Central memory CD8-positive, alpha-beta T cell (primary cell): Measurements from ENCODE around the gene CDC42EP4.
"Not testable (repeated sequence)": the region's sequence is repeated elsewhere in the genome, so short reads cannot be mapped to it uniquely, and the experiment has no call there.

Experiments used
- ATAC-seq: fragments of 150-1000 bp; cut with Tn5 transposase; replicated peaks from 2 replicates; pipeline ENCODE4 v1.10.0; 2022; ENCODE audit warnings: mild to moderate bottlenecking, moderate FRiP score, moderate number of reproducible peaks; ENCODE audit not compliant: poor library complexity, severe bottlenecking; ENCODE audit errors: extremely low read depth
- DNase-seq, 2 donors: peaks; one replicate each; pipeline ENCODE4 v3.0.0; 2021; ENCODE audit warnings: low spot score in 2 of 2
- H3K27ac Mint-ChIP-seq: one replicate; pipeline ENCODE4 v1.8.0; 2022; ENCODE audit warnings: low read depth, mild to moderate bottlenecking, moderate library complexity, mixed read lengths
- H3K27me3 Mint-ChIP-seq: one replicate; pipeline ENCODE4 v1.8.0; 2022; ENCODE audit warnings: mixed read lengths
- H3K36me3 Mint-ChIP-seq: one replicate; pipeline ENCODE4 v1.8.0; 2022; ENCODE audit warnings: mild to moderate bottlenecking, moderate library complexity, mixed read lengths; ENCODE audit not compliant: insufficient read depth
- H3K4me1 Mint-ChIP-seq: one replicate; pipeline ENCODE4 v1.8.0; 2022; ENCODE audit warnings: mixed read lengths
- H3K4me3 Mint-ChIP-seq: one replicate; pipeline ENCODE4 v1.8.0; 2022; ENCODE audit warnings: mild to moderate bottlenecking, moderate library complexity, mixed read lengths
- H3K9me3 Mint-ChIP-seq: one replicate; pipeline ENCODE4 v1.8.0; 2022; ENCODE audit warnings: mixed read lengths

CDC42EP4 gene

DNA sequence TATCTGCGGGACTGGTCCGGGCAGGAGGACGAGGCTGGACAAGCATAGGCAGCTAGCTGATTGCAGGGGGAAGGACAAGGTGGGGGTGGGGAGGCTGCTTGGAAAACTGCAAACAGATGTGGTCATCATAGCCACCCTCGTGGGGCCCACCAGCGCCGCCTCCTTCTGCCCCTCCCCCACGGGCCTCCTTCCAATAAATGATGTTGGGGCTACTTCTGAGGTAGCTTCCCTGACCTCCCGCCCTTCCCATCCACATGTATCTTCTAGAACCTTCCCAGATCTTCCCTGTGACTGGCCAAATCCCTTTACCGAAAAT, 12.3 kb upstream of the CDC42EP4 start:
- DNase-seq, result no peak
- H3K4me1 Mint-ChIP-seq, result no peaks in the 10 kb centered on the region
- no peak overlapping the region for H3K27ac Mint-ChIP-seq
- ATAC-seq, result no peak
- no peak overlapping the region for H3K4me3 Mint-ChIP-seq
- H3K36me3 Mint-ChIP-seq, result no peaks in the 10 kb centered on the region
- H3K9me3 Mint-ChIP-seq, result no peaks in the 10 kb centered on the region
- peaks cover 41% of the 10 kb centered on the region for H3K27me3 Mint-ChIP-seq

DNA sequence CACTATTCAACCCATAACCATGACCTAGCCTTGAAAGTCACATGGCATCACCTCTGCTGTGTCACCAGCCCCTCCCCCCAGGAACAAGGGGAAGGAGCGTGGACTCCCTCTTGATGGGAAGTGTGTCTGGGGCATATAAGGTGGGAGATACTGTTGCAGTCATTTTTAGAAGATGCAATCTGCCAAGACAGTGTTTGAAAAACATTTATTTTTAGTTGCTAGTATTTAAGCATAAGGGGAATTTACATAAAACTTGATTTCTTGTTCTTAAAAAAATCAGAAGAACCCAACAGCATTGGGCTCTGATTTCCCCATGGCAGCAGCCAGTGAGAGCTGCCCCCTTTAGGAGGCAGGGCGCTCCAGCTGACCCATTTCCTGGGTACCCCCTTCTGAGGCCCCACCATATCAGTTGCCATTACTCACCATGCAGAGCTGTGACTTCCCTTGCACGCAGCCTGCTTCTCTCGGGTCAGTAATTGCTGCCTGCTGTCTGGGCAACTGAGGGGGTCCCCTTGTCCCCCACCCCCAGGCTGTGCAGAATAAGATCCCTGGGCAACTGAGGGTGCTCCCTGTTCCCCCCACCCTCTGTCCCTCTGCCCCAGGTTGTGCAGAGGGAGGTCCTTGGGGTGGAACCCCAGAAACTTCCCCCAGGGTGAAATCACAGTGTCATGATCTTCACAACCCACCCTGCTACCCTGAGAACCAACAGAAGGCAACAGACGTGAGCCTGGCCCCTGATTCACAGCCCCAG, 11.8 kb upstream of the CDC42EP4 start:
- H3K4me3 Mint-ChIP-seq, result no peak overlapping the region
- peaks cover 36% of the 10 kb centered on the region for H3K27me3 Mint-ChIP-seq
- H3K4me1 Mint-ChIP-seq, result no peaks in the 10 kb centered on the region
- ATAC-seq, result no peak
- DNase-seq, result no peak
- no peaks in the 10 kb centered on the region for H3K36me3 Mint-ChIP-seq
- H3K9me3 Mint-ChIP-seq, result no peaks in the 10 kb centered on the region
- no peak overlapping the region for H3K27ac Mint-ChIP-seq

DNA sequence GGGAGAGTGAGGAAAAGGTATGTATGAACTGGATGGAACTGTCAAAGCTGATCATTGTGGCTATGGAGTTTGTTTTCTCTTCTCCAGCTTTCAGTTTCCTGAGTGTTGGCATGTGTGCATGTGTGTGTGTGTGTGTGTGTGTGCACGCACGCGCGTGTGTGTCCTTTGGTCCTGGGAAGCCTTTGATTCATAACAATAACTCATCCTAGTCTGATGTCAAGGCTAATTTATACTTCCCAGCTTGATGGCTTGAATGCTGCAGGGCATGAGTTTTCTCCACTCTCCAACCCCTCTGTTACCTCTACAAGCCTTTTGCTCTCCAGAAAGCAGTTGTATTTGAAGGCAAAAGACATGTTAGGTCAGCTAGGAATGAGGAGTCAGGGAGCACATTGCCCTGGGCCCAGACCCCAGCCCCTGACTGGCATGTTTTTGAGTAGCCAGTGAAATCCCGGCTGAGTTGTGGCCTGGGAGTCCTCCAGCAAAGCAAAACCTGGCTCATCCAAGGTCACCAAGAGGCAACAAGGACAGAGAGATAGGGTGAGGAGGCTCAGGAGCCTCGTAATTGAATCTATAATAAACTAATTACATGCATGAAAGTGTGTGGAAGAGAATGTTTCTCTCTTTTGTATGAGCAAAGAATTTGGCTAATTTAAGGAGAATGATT, 8.9 kb upstream of the CDC42EP4 start:
- H3K36me3 Mint-ChIP-seq, result no peaks in the 10 kb centered on the region
- no peak overlapping the region for H3K4me3 Mint-ChIP-seq
- no peak for DNase-seq
- no peaks in the 10 kb centered on the region for H3K9me3 Mint-ChIP-seq
- H3K27me3 Mint-ChIP-seq, result peaks cover 20% of the 10 kb centered on the region
- no peak for ATAC-seq
- no peaks in the 10 kb centered on the region for H3K4me1 Mint-ChIP-seq
- H3K27ac Mint-ChIP-seq, result no peak overlapping the region

DNA sequence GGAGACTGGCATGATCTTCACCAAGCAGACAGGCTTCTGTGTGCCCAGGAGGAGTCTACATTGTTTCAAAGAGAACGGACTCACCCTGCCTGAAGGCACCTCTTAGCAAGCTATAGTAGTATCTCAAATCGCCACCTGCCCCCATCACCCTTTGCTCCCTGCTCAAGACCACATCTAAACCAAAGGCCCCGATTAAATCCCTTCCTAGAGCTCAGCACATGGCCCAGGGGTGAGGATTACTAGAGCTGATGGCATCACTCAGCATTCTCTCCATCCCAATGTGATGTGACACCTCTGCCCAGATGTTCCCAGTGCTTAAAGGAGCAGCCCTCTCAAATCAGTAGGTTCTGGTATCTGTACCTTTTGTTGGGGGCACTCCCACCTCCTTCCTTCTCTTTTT, 8.0 kb upstream of the CDC42EP4 start:
- peaks cover 5% of the 10 kb centered on the region for H3K4me1 Mint-ChIP-seq
- H3K36me3 Mint-ChIP-seq, result no peaks in the 10 kb centered on the region

DNA sequence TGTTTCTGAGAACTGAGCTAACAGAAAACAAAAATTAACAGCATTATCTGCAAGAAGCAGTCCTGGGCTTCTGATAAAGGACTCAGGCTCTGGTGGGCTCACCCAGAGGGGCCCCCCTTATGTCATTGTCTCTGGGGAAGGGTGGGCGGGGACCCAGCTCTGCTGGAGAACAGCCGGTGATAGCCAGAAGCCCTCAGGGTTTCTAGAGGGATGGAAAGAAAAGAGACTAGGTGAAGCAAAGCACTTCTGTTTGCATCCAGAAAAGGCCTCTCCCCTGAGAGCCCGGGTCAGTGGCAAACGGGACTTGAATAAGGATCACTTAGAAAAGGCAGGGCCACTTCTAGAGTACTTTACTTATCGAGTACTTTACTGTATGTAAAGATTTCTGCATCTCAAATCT, 7.0 kb upstream of the CDC42EP4 start:
- Mint-ChIP-seq H3K4me3 (no peak overlapping the region), H3K27ac (no peak overlapping the region), H3K36me3 (no peaks in the 10 kb centered on the region)

More for the DNA sequence above, 8.0 kb upstream of the CDC42EP4 start:
- Mint-ChIP-seq H3K4me3 (no peak overlapping the region), H3K9me3 (no peaks in the 10 kb centered on the region), H3K27ac (no peak overlapping the region), H3K27me3 (peaks cover 10% of the 10 kb centered on the region)
- DNase-seq (no peak), ATAC-seq (no peak)

DNA sequence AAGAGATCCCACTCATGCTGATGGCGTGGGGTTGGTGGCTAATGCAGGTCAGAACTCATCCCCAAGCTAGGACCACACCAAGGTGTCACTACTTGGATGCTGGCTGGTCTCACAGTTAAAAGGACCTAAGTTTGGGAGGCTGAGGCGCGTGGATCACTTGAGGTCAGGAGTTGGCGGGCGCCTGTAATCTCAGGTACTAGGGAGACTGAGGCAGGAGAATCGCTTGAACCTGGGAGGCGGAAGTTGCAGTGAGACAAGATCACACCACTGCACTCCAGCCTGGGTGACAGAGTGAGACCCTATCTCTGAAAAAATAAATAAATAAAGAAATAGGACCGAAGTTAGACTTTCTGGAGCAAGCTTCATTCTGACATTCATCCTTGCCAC, 6.6 kb upstream of the CDC42EP4 start:
- ATAC-seq (no peak), DNase-seq (no peak)
- Mint-ChIP-seq H3K27me3 (no peaks in the 10 kb centered on the region), H3K4me3 (no peak overlapping the region), H3K36me3 (no peaks in the 10 kb centered on the region), H3K4me1 (peaks cover 5% of the 10 kb centered on the region), H3K9me3 (no peaks in the 10 kb centered on the region), H3K27ac (no peak overlapping the region)

More for the DNA sequence above, 7.0 kb upstream of the CDC42EP4 start:
- H3K4me1 Mint-ChIP-seq, result peaks cover 5% of the 10 kb centered on the region
- DNase-seq (no peak), ATAC-seq (no peak)
- no peaks in the 10 kb centered on the region for H3K9me3 Mint-ChIP-seq
- H3K27me3 Mint-ChIP-seq, result peaks cover under 1% of the 10 kb centered on the region

DNA sequence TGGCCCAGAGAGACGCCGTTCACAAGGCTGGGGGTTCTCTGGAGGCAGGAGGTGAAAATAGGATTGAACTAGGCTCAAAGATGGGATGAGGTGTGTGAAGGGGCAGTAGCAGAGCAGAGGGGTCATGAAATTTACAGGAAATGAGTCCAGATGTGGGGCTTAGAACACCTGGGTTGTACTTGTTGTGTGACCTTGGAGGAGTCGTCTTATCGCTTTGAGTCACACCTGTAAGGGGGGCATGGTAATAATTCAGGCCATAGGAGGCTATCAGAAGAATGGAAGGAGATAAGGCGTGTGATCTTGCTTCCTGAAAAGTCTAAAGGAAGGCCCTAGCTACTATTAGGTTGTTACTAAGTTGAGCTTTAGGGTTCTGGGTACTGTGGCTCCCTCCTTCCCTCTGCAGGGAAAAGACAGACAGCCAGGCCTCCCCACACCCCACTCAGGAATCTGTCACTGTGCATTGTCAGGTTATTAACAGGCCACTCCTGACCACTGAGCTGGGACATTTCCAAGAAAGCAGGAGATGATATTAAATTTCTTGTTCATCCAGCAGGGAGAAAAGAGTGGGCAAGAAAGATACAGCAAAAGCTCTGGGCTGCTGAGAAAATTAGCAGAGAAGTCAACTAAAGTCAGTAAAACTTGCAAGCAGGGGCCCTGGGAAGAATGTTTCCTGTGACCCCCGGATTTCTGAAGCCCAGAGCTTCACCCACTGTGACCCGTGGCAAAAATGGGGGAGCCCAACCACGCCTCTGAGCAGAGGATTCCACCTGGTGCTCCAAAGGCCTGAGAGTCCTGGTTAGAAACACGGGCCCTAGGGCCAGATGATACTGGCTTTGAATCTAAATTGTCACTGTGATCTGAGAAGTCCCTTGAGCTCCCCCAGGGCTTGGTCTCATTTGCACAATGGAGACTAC, 6.0 kb upstream of the CDC42EP4 start:
- peaks cover 5% of the 10 kb centered on the region for H3K4me1 Mint-ChIP-seq
- no peaks in the 10 kb centered on the region for H3K27me3 Mint-ChIP-seq
- no peak overlapping the region for H3K27ac Mint-ChIP-seq
- no peaks in the 10 kb centered on the region for H3K36me3 Mint-ChIP-seq
- DNase-seq, result no peak
- no peak for ATAC-seq
- H3K9me3 Mint-ChIP-seq, result no peaks in the 10 kb centered on the region
- H3K4me3 Mint-ChIP-seq, result no peak overlapping the region

DNA sequence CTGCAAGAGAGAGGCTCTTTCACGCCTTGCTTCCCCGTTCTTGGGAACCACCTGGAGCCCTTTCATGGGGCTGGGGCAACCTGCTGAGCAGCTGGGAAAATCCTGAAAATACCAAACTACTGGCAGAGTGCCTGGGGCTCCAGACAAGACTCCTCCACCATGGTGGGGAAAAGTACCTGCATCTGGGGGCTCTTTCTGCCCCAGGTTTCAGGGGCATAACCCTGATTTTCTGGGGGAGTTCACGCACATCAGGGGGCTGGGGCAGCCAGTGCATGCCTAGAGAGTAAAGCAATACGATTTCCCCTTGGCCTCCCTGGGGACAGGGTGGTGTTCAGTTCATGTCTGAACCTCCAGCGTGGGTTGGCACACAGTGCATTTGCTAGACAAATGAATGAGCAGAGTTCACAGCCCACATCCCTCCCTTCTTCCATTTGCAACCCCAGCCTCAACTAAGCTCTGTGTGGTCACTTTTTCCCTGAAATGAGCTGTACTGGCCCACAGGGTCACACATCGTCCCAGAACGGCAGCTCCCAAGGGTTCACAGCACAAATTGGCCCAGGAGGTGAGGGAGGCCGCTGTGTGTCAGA, 5.2 kb upstream of the CDC42EP4 start:
- peaks cover 5% of the 10 kb centered on the region for H3K4me1 Mint-ChIP-seq
- no peaks in the 10 kb centered on the region for H3K9me3 Mint-ChIP-seq
- ATAC-seq, result no peak
- no peak for DNase-seq
- no peaks in the 10 kb centered on the region for H3K36me3 Mint-ChIP-seq
- no peak overlapping the region for H3K27ac Mint-ChIP-seq
- H3K27me3 Mint-ChIP-seq, result no peaks in the 10 kb centered on the region
- no peak overlapping the region for H3K4me3 Mint-ChIP-seq

DNA sequence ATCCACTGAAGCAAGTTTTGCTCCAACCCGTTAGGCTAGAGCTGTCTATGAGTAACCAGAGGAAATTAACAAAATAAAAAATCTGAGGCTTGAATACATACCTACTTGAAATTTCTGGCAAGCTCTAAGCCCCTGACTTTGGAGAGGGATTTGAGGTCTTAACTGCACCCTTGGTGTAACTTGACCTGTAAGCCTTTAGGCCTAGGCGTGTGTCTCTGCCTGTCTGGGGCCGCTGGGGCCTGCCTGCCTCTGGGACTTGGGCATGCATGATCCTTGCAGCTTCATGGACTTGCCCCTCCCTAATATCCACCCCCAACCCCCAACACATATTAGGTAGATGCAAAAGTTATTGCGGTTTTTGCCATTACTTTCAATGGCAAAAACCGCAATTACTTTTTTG, 3.7 kb upstream of the CDC42EP4 start:
- DNase-seq (no peak), ATAC-seq (no peak)
- Mint-ChIP-seq H3K27ac (no peak overlapping the region), H3K36me3 (peaks cover 6% of the 10 kb centered on the region), H3K9me3 (no peaks in the 10 kb centered on the region), H3K4me1 (peaks cover 5% of the 10 kb centered on the region), H3K27me3 (no peaks in the 10 kb centered on the region), H3K4me3 (no peak overlapping the region)

DNA sequence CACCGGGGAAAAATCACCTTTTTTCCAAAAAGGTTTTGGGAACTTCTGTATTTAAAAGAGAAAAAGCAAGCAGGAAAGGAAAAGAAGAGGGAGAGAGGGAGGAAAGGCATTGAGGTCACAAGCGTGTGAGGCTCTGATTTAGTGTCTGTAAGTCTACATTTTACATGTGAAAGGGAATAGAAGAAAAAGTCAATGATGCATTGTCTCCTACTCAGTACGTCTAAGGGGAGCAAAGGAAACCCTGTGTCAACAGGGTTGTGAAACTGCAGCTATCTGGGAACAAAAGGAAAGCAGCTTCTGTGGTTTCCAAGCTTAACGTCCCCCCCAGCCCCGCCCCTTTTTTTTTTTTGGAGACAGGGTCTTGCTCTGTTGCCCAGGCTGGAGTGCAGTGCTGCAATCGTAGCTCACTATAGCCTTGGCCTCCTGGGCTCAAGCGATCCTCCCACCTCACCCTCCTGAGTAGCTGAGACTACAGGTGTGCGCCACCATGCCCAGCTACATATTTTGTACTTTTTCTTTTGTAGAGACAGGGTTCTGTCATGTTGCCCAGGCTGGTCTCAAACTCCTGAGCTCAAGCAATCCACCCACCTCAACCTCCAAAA, 1.8 kb upstream of the CDC42EP4 start:
- peak overlapping the region; percentile 14 for H3K4me3 Mint-ChIP-seq
- no peaks in the 10 kb centered on the region for H3K27me3 Mint-ChIP-seq
- H3K27ac Mint-ChIP-seq, result no peak overlapping the region
- no peak for DNase-seq
- peaks cover 8% of the 10 kb centered on the region for H3K36me3 Mint-ChIP-seq
- no peaks in the 10 kb centered on the region for H3K9me3 Mint-ChIP-seq
- peaks cover 17% of the 10 kb centered on the region for H3K4me1 Mint-ChIP-seq
- no peak for ATAC-seq

DNA sequence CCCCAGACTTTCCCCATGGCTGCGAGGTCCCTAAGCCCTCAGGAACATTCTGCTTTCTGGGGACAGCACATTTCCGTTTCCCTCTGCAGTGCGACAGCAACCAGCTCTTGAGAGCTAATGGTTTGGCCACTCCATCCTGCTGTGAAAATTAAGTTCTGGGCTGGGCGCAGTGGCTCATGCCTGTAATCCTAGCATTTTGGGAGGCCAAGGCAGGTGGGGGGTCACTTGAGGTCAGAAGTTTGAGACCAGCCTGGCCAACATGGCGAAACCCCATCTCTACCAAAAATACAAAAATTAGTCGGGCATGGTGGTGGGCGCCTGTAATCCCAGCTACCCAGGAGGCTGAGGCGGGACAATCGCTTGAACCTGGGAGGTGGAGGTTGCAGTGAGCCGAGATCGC, 1.1 kb upstream of the CDC42EP4 start:
- not testable (repeated sequence) for H3K36me3 Mint-ChIP-seq, H3K9me3 Mint-ChIP-seq, H3K27me3 Mint-ChIP-seq, DNase-seq, ATAC-seq, H3K27ac Mint-ChIP-seq
- H3K4me1 Mint-ChIP-seq, result peaks cover 17% of the 10 kb centered on the region
- H3K4me3 Mint-ChIP-seq, result peak overlapping the region; percentile 82

DNA sequence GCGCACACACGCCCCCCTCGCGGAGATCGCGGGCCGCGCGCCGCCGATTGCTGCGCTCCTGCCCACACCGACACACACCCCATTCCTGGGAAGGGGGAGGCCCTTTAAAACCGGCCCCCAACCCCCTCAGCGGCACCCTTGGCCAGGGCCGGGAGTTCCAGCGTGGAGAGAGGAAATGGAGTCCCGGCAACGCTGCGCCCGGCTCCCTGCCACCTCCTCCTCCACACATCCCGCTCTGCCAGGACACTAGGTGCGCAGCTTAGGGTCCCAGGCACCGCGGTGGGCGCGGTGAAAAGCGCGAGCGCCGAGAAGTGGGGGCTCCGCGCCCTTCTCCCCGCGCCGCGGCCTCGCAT, 397 bp downstream of the CDC42EP4 start:
- no peak overlapping the region for H3K27ac Mint-ChIP-seq
- ATAC-seq (peak; percentile 4), DNase-seq (no peak)
- peak overlapping the region; percentile 82 for H3K4me3 Mint-ChIP-seq
- H3K9me3 Mint-ChIP-seq, result no peaks in the 10 kb centered on the region
- H3K4me1 Mint-ChIP-seq, result peaks cover 17% of the 10 kb centered on the region
- no peaks in the 10 kb centered on the region for H3K27me3 Mint-ChIP-seq
- H3K36me3 Mint-ChIP-seq, result peaks cover 8% of the 10 kb centered on the region
